Measurements from ENCODE around the gene TIPIN. TPM values are rescaled to one million over a fixed set of nuclear protein-coding genes. Genes with fewer than 3 reads are reported as not detected.

TIPIN gene
- polyA plus RNA-seq, 3 donors, result 1.4 to 4.0 (median 3.7) TPM

DNA sequence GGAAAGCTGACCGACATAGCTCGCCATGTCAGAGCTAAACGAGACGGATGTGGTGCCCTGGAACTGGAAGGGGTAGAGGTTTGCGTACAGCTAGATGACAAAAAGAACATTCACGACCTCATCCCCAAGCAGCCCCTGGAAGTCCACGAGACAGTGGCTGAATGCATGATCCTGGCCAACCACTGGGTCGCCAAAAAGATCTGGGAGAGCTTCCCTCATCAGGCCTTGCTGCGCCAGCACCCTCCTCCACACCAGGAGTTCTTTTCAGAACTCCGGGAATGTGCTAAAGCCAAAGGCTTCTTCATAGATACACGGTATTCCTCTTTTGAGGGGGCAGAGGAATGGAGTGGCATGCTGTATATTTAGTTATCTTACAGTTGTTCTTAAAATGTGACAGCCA lies 30.4 kb downstream of the TIPIN start:
- TF ChIP-seq, protein P1, sequence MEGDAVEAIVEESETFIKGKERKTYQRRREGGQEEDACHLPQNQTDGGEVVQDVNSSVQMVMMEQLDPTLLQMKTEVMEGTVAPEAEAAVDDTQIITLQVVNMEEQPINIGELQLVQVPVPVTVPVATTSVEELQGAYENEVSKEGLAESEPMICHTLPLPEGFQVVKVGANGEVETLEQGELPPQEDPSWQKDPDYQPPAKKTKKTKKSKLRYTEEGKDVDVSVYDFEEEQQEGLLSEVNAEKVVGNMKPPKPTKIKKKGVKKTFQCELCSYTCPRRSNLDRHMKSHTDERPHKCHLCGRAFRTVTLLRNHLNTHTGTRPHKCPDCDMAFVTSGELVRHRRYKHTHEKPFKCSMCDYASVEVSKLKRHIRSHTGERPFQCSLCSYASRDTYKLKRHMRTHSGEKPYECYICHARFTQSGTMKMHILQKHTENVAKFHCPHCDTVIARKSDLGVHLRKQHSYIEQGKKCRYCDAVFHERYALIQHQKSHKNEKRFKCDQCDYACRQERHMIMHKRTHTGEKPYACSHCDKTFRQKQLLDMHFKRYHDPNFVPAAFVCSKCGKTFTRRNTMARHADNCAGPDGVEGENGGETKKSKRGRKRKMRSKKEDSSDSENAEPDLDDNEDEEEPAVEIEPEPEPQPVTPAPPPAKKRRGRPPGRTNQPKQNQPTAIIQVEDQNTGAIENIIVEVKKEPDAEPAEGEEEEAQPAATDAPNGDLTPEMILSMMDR (IDR thresholded peaks at IDR 0.05), result no peak
- no CpG with 5 or more reads among the region's 11 CpGs for WGBS (ENCODE audit: insufficient coverage)
- H3K27ac ChIP-seq (ENCODE audit: low read depth in 1 of 2, low read length in 2 of 2), result no peak overlapping the region
- H2AFZ ChIP-seq (ENCODE audit: insufficient read depth, low read depth, low read length, poor library complexity, severe bottlenecking), result no peak overlapping the region
- no peak overlapping the region for H3K4me2 ChIP-seq (replicated peaks; ENCODE audit: extremely low read depth, low read length, poor library complexity, severe bottlenecking)
- DNase-seq, result no peak
- H3K4me1 Mint-ChIP-seq, result no peaks in the 10 kb centered on the region
- intact Hi-C loops (cut with micrococcal nuclease), result no loop called here
- no peaks in the 10 kb centered on the region for H3K79me2 ChIP-seq (ENCODE audit: insufficient read depth, low read length)
- H3K9me3 ChIP-seq (replicated peaks in 1 of 2; ENCODE audit: control insufficient read depth in 1 of 2, insufficient read depth in 1 of 2, low read length in 2 of 2), result no peaks in the 10 kb centered on the region
- H3K9ac ChIP-seq (ENCODE audit: insufficient read depth, low read length, poor library complexity, severe bottlenecking), result no peak overlapping the region
- no peak overlapping the region for H3K4me3 Mint-ChIP-seq
- H3K27me3 Mint-ChIP-seq (ENCODE audit: low read depth in 3 of 3), result no peaks in the 10 kb centered on the region
- no peak overlapping the region for H3K27ac Mint-ChIP-seq
- H3K27me3 ChIP-seq (ENCODE audit: control insufficient read depth in 2 of 2, insufficient read depth in 2 of 2, low read length in 2 of 2), result no peaks in the 10 kb centered on the region
- H4K20me1 ChIP-seq (ENCODE audit: insufficient read depth, low read length), result no peaks in the 10 kb centered on the region
- H3K36me3 Mint-ChIP-seq, result peaks cover 67 to 87% of the 10 kb centered on the region in 2 donors
- peaks cover 89 to 98% of the 10 kb centered on the region in 2 donors for H3K36me3 ChIP-seq (replicated peaks in 1 of 2; ENCODE audit: control insufficient read depth in 1 of 2, insufficient read depth in 2 of 2, low read length in 2 of 2)
- H3K4me3 ChIP-seq (replicated peaks in 1 of 3; ENCODE audit: low read depth in 2 of 3, low read length in 3 of 3), result no peak overlapping the region
- no peaks in the 10 kb centered on the region for H3K9me3 Mint-ChIP-seq
- no peaks in the 10 kb centered on the region for H3K4me1 ChIP-seq (ENCODE audit: control insufficient read depth in 1 of 2, insufficient read depth in 2 of 2, low read length in 2 of 2)

DNA sequence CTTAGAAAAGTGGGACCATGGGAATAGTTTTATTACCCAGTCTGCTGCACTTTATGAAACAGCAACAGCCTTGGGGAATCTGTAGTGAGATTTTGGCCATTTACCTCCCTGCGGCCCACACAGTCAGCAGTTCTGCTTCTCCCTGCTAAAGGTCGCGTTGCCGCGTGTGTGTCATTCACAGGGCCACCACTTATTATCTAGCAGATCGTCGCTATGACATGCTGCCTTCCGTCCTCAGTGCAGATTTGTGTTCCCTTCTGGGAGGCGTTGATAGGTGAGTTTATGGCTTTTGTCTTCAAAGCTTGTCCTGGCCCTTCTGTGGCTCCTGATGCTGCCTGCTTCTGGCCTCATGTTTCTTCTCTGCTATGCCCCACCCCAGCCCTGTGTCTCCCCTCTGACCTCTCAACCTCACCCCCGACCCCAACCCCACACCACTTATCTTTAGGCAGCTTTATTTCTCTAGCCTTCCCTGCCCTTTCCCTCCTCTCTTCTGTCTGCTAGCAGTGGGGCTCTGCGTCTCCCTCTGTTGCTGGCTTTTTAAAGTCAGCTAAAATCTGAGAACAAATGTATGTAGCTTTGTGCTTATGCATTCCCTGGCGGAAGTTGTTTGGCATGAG lies 33.1 kb downstream of the TIPIN start:
- H3K79me2 ChIP-seq (ENCODE audit: insufficient read depth, low read length), result no peaks in the 10 kb centered on the region
- no peaks in the 10 kb centered on the region for H3K27me3 ChIP-seq (ENCODE audit: control insufficient read depth in 2 of 2, insufficient read depth in 2 of 2, low read length in 2 of 2)
- TF ChIP-seq, protein P1 (IDR thresholded peaks at IDR 0.05), result no peak
- H3K27ac Mint-ChIP-seq, result peak overlapping the region in 1 of 7 donors; percentile 32
- no peak overlapping the region for H3K27ac ChIP-seq (ENCODE audit: low read depth in 1 of 2, low read length in 2 of 2)
- H3K36me3 Mint-ChIP-seq, result peaks cover 75 to 93% of the 10 kb centered on the region in 2 donors
- no peak overlapping the region for H2AFZ ChIP-seq (ENCODE audit: insufficient read depth, low read depth, low read length, poor library complexity, severe bottlenecking)
- no peak for DNase-seq
- H3K9me3 ChIP-seq (replicated peaks in 1 of 2; ENCODE audit: control insufficient read depth in 1 of 2, insufficient read depth in 1 of 2, low read length in 2 of 2), result no peaks in the 10 kb centered on the region
- no peaks in the 10 kb centered on the region for H3K27me3 Mint-ChIP-seq (ENCODE audit: low read depth in 3 of 3)
- H3K36me3 ChIP-seq (replicated peaks in 1 of 2; ENCODE audit: control insufficient read depth in 1 of 2, insufficient read depth in 2 of 2, low read length in 2 of 2), result peaks cover 86 to 98% of the 10 kb centered on the region in 2 donors
- H3K9me3 Mint-ChIP-seq, result no peaks in the 10 kb centered on the region
- no peak overlapping the region for H3K4me3 Mint-ChIP-seq
- no peak overlapping the region for H3K4me3 ChIP-seq (replicated peaks in 1 of 3; ENCODE audit: low read depth in 2 of 3, low read length in 3 of 3)
- intact Hi-C loops (cut with micrococcal nuclease), result no loop called here
- no peak overlapping the region for H3K9ac ChIP-seq (ENCODE audit: insufficient read depth, low read length, poor library complexity, severe bottlenecking)
- H3K4me1 Mint-ChIP-seq, result no peaks in the 10 kb centered on the region
- H4K20me1 ChIP-seq (ENCODE audit: insufficient read depth, low read length), result no peaks in the 10 kb centered on the region
- no peaks in the 10 kb centered on the region for H3K4me1 ChIP-seq (ENCODE audit: control insufficient read depth in 1 of 2, insufficient read depth in 2 of 2, low read length in 2 of 2)
- H3K4me2 ChIP-seq (replicated peaks; ENCODE audit: extremely low read depth, low read length, poor library complexity, severe bottlenecking), result no peak overlapping the region
- whole genome bisulfite sequencing (ENCODE audit: insufficient coverage), result 100% methylated on average over 7 of the region's 12 CpGs

Data from CD14-positive monocyte (primary cell).